MCF 10A (cell line): Measurements from ENCODE around the gene UFC1. TPM values are rescaled to one million over a fixed set of nuclear protein-coding genes. Genes with fewer than 3 reads are reported as not detected.

ENCODE experiments used
- BruUV-seq: library from RNA; stranded (reverse); fragments of 400-500 nt; replicated peaks from 2 replicates; lab custom pipeline; 2021; lab: Mats Ljungman, UMichigan
- CTCF ChIA-PET: fragments of 300-600 bp; sonication (Branson Sonifier 250); formaldehyde crosslinking; extraction: SDS; loops from one replicate; lab custom pipeline; 2021; ENCODE audit warnings: antibody characterized with exemption, inconsistent platforms; lab: Yijun Ruan, JAX
- POLR2A ChIA-PET: fragments of 300-600, 350-650 bp; sonication (Branson Sonifier 250); formaldehyde crosslinking; extraction: SDS; loops from one replicate; lab custom pipeline; 2020; ENCODE audit warnings: antibody characterized with exemption, inconsistent platforms; lab: Yijun Ruan, JAX
- DNase-seq: peaks from one replicate; pipeline ENCODE4 v3.0.0-alpha.2; 2018; ENCODE audit not compliant: unreplicated experiment
- H3K27ac Mint-ChIP-seq: one replicate; pipeline ENCODE4 v1.8.0; 2022; ENCODE audit warnings: mild to moderate bottlenecking, low read depth, mixed read lengths; ENCODE audit not compliant: unreplicated experiment
- H3K27me3 Mint-ChIP-seq: one replicate; pipeline ENCODE4 v1.8.0; 2022; ENCODE audit warnings: mixed read lengths; ENCODE audit not compliant: insufficient read depth, unreplicated experiment
- H3K36me3 Mint-ChIP-seq: one replicate; pipeline ENCODE4 v1.8.0; 2022; ENCODE audit warnings: mild to moderate bottlenecking, moderate library complexity, mixed read lengths; ENCODE audit not compliant: insufficient read depth, unreplicated experiment
- H3K4me1 Mint-ChIP-seq: one replicate; pipeline ENCODE4 v1.8.0; 2022; ENCODE audit warnings: mixed read lengths; ENCODE audit not compliant: insufficient read depth, unreplicated experiment
- H3K4me3 Mint-ChIP-seq: one replicate; pipeline ENCODE4 v1.8.0; 2022; ENCODE audit warnings: mild to moderate bottlenecking, moderate library complexity, mixed read lengths; ENCODE audit not compliant: unreplicated experiment
- H3K9me3 Mint-ChIP-seq: one replicate; pipeline ENCODE4 v1.8.0; 2022; ENCODE audit warnings: mixed read lengths; ENCODE audit not compliant: unreplicated experiment
- intact Hi-C: fragments of 100-400 bp; cut with micrococcal nuclease; formaldehyde crosslinking; loops from 2 replicates; pipeline ENCODE4 v1.14.1; 2022
- total RNA-seq: library from RNA; stranded (reverse); gene quantifications from 2 replicates; pipeline ENCODE4 v1.2.3, GENCODE V29; 2022
- TF ChIP-seq, protein P1 (sequence below): fragments of 200-600 bp; IDR thresholded peaks from one replicate; pipeline ENCODE4 v1.8.0; 2022; ENCODE audit warnings: antibody characterized with exemption, mild to moderate bottlenecking; ENCODE audit not compliant: unreplicated experiment

Gene UFC1
- total RNA-seq, 1 experiment from 2014 or later, result 125 TPM

DNA sequence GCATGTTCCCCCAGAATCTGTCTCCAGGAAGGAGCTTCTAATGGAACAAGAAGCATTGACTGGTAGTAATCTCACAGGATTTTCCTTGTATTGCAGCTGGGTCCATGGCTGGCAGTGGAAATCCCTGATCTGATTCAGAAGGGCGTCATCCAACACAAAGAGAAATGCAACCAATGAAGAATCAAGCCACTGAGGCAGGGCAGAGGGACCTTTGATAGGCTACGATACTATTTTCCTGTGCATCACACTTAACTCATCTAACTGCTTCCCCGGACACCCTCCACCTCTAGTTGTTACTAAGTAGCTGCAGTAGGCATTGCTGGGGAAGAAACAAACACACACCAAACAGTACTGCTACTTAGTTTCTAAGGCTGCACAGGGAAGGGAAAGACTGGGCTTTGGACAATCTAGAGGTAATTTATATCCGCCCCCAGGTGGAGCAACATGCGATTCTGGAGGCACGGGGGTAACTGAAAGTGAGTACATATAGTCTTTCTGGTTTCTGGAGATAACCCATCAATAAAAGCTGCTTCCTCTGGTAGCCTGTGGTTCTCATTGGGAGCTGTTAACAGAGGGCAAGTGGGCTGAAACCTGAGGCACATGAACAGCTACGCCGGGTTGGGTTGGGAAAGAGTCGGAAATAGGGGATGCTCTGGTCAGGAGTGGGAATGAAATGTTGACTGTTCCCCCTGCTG, 4.7 kb downstream of the UFC1 start:
- POLR2A ChIA-PET, result interaction anchor here (0.6 to 3.5 kb wide), 13 partner anchors 9 to 229 kb away, joined by 3 to 23 read pairs (median 5); partner anchors contain the start of genes B4GALT3, DEDD, F11R and NDUFS2
- no peak for DNase-seq
- peaks cover 45% of the 10 kb centered on the region for H3K4me1 Mint-ChIP-seq

DNA sequence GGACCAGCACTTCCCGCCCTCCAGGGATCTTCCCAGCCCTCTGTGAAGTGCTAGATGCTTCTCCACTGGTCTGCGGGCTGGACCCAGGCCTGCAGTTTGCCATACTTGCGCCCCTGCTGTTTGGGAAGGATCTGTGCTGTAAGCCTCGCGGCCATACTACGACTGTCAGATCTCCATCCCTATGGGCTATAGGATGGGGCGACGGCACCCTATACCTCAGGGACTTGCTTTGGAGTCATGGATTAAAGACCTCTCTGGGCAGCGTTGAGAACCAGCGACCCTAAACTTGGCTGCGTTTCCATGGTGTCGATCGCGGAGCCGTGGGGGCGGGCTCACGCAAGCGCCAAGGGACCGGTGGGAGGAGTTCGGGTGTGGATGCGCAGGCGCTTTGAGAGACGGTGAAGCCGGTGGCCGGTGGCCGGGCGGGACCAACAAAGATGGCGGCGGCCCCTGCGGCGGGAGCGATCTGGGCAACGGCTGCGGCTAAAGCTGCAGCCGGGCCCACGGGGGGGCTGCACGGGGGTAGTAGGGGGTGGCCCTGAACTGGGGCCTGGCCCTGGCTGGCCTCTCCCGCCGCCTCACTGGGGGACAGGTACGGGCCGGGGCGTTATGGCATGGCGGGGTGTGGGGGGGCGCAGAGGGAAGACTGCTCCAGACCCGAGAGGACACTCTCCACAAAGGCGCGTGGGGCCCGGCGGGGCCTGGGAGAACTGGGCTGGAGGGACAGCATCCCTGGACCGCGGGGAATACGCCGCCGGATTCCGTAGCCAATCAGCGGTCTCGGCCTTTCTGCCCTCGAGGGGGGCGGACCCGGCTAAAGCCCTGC, 5.5 kb downstream of the UFC1 start, which contains the start of gene USP21:
Gene USP21 (plus strand): TSS at position 414 of the 826 bp plus-strand sequence. CDS start 1,141 bp downstream, outside the sequence.
- TSS peak; percentile 1 for BruUV-seq
- DNase-seq, result peak; percentile 94
- ChIA-PET POLR2A (interaction anchor here (0.7 to 3.5 kb wide), 11 partner anchors 8 to 206 kb away, joined by 3 to 23 read pairs (median 9); partner anchors contain the start of genes B4GALT3, DEDD, F11R and NDUFS2), CTCF (interaction anchor here (0.8 to 2.4 kb wide), 5 partner anchors 11 to 33 kb away, joined by 3 to 11 read pairs (median 3); no protein-coding TSS in a partner anchor)
- TF ChIP-seq, protein P1, sequence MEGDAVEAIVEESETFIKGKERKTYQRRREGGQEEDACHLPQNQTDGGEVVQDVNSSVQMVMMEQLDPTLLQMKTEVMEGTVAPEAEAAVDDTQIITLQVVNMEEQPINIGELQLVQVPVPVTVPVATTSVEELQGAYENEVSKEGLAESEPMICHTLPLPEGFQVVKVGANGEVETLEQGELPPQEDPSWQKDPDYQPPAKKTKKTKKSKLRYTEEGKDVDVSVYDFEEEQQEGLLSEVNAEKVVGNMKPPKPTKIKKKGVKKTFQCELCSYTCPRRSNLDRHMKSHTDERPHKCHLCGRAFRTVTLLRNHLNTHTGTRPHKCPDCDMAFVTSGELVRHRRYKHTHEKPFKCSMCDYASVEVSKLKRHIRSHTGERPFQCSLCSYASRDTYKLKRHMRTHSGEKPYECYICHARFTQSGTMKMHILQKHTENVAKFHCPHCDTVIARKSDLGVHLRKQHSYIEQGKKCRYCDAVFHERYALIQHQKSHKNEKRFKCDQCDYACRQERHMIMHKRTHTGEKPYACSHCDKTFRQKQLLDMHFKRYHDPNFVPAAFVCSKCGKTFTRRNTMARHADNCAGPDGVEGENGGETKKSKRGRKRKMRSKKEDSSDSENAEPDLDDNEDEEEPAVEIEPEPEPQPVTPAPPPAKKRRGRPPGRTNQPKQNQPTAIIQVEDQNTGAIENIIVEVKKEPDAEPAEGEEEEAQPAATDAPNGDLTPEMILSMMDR, result peak; percentile 55
- Mint-ChIP-seq H3K9me3 (no peaks in the 10 kb centered on the region), H3K4me3 (peak within 1 kb of the TSS; percentile 87), H3K4me1 (peaks cover 45% of the 10 kb centered on the region), H3K27ac (peak within 1 kb of the TSS; percentile 94), H3K36me3 (peaks cover 52% of the 10 kb centered on the region), H3K27me3 (no peaks in the 10 kb centered on the region)
- intact Hi-C loops, result no loop called here

More for the DNA sequence above, 4.7 kb downstream of the UFC1 start:
- H3K27me3 Mint-ChIP-seq, result no peaks in the 10 kb centered on the region
- peak overlapping the region; percentile 94 for H3K27ac Mint-ChIP-seq
- TF ChIP-seq, protein P1, result no peak
- CTCF ChIA-PET, result interaction anchor here (0.6 to 2.4 kb wide), 18 partner anchors 8 to 1535 kb away, joined by 3 to 26 read pairs (median 3); partner anchors contain the start of genes DEDD, NIT1, PFDN2 and PPOX
- no TSS peak for BruUV-seq
- intact Hi-C loops, result no loop called here
- H3K4me3 Mint-ChIP-seq, result peak overlapping the region; percentile 87
- H3K9me3 Mint-ChIP-seq, result no peaks in the 10 kb centered on the region
- peaks cover 43% of the 10 kb centered on the region for H3K36me3 Mint-ChIP-seq

DNA sequence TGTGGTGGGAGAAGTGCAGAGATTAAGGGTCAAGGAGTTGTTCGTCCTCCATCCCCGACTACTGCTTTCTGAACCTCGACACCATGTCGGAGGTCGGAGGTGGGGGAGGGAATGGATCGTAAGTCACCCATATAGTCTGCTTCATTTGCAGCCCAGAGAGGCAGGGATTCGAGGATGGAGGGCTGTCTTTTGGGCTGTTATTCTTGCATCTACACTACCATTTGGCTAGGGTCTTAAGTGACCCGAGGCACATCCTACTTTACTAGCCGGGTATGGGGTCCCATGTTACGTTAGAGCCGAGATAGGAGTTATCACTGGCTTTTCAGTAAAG, 6.1 kb downstream of the UFC1 start:
- intact Hi-C loops, result no loop called here
- BruUV-seq, result no TSS peak
- Mint-ChIP-seq H3K4me1 (peaks cover 45% of the 10 kb centered on the region), H3K27ac (peak overlapping the region; percentile 94), H3K9me3 (no peaks in the 10 kb centered on the region), H3K27me3 (no peaks in the 10 kb centered on the region), H3K36me3 (peaks cover 58% of the 10 kb centered on the region), H3K4me3 (peak overlapping the region; percentile 87)
- ChIA-PET CTCF (interaction anchor here (0.6 kb wide), 1 partner anchor 151 kb away, joined by 4 read pairs; no protein-coding TSS in a partner anchor), POLR2A (interaction anchor here (0.7 to 3.5 kb wide), 3 partner anchors 21 to 43 kb away, joined by 3 to 20 read pairs (median 13); partner anchors contain the start of genes NDUFS2, NIT1 and PFDN2)
- DNase-seq, result no peak
- TF ChIP-seq, protein P1, result no peak
